ENCODE measurements around the gene SLC4A3. TPM values are rescaled to one million over a fixed set of nuclear protein-coding genes. Genes with fewer than 3 reads are reported as not detected.

SLC4A3 gene
- total and polyA plus RNA-seq, 2 of the 8 experiments (the other 6 are each of a cell fraction or from before 2014, with no cell fraction given), result 4.8 to 7.4 TPM

- H3K79me1 ChIP-seq (ENCODE audit: low read depth, low read length), result no peaks in the 10 kb centered on the region
- no peak overlapping the region for H2BK120ac ChIP-seq (replicated peaks; ENCODE audit: low read depth, low read length)
- no peak overlapping the region for H2BK20ac ChIP-seq (ENCODE audit: low read length)
- no peaks in the 10 kb centered on the region for H3K36me3 ChIP-seq (ENCODE audit: control insufficient read depth in 2 of 4, insufficient read depth in 4 of 4, low read length in 3 of 4)
- no peak overlapping the region for H3K9ac ChIP-seq (replicated peaks in 1 of 4; ENCODE audit: extremely low read depth in 1 of 4, low read depth in 3 of 4, low read length in 3 of 4)
- H2BK12ac ChIP-seq (ENCODE audit: low read depth, low read length), result no peak overlapping the region
- no peak overlapping the region for H3K4me2 ChIP-seq (ENCODE audit: insufficient read depth in 1 of 2, low read depth in 2 of 2, low read length in 2 of 2)
- POLR2A ChIA-PET (ENCODE audit: partially characterized antibody), result interaction anchor here (1.3 kb wide), 1 partner anchor 9 kb away, joined by 5 read pairs; no protein-coding TSS in a partner anchor
- H3K27me3 ChIP-seq (replicated peaks in 1 of 4; ENCODE audit: control insufficient read depth in 3 of 4, extremely low read depth in 1 of 4, insufficient read depth in 3 of 4, low read length in 3 of 4), result no peaks in the 10 kb centered on the region
- H3K9me3 ChIP-seq (ENCODE audit: insufficient read depth in 2 of 2, low read depth in 1 of 2, low read length in 1 of 2), result no peaks in the 10 kb centered on the region
- H2AFZ ChIP-seq (ENCODE audit: low read length), result no peak overlapping the region
- H3K18ac ChIP-seq (ENCODE audit: extremely low read depth, low read length), result no peak overlapping the region
- peaks cover 0 to 4% (median under 1%) of the 10 kb centered on the region in 4 experiments; a peak in 3 of 7 replicates for H3K4me1 ChIP-seq (replicated peaks in 1 of 4; ENCODE audit: control insufficient read depth in 3 of 4, insufficient read depth in 4 of 4, low read length in 3 of 4)
- H3K14ac ChIP-seq (ENCODE audit: insufficient read length), result no peak overlapping the region
- no peak overlapping the region for H3K56ac ChIP-seq (replicated peaks; ENCODE audit: insufficient read length, low read depth, low read length)
- no peak overlapping the region for H2BK15ac ChIP-seq (ENCODE audit: low read length)
- 86% methylated on average over 22 of the region's 22 CpGs; no CpG with 5 or more reads in 1 of the 2 experiments for WGBS, 2 experiments (ENCODE audit: extremely low coverage in 1 of 2, insufficient coverage in 1 of 2, insufficient read length in 1 of 2, insufficient replicate concordance in 2 of 2, low coverage in 1 of 2, low lambda C conversion rate in 2 of 2, missing lambda C conversion rate in 1 of 2)
- H2BK5ac ChIP-seq (ENCODE audit: low read depth, low read length), result no peak overlapping the region
- no peak overlapping the region for H4K8ac ChIP-seq (ENCODE audit: extremely low read depth, insufficient read depth, low read length)
- H3K4me3 ChIP-seq (ENCODE audit: extremely low read depth in 1 of 4, insufficient read depth in 2 of 4, low read depth in 3 of 4, low read length in 4 of 4), result no peak overlapping the region
- H2AK5ac ChIP-seq (ENCODE audit: low read depth, low read length), result no peak overlapping the region
- no peak overlapping the region for H3K23ac ChIP-seq (ENCODE audit: insufficient read length)
- no peak overlapping the region for H4K5ac ChIP-seq (ENCODE audit: insufficient read length, low read depth, low read length)
- no peak for FAIRE-seq
- no peak for DNase-seq (ENCODE audit: low read depth in 1 of 2, low spot score in 2 of 2)
- H4K20me1 ChIP-seq (replicated peaks in 1 of 2; ENCODE audit: control insufficient read depth in 1 of 2, insufficient read depth in 2 of 2, low read length in 2 of 2), result peaks cover 0 to 5% of the 10 kb centered on the region in 2 experiments
- no peak overlapping the region for H3K27ac ChIP-seq (ENCODE audit: low read depth, low read length)
- no peaks in the 10 kb centered on the region for H3K79me2 ChIP-seq (ENCODE audit: control insufficient read depth in 1 of 2, insufficient read depth in 2 of 2, low read length in 2 of 2)
- peaks cover 4% of the 10 kb centered on the region; the same call in 1 of the 2 replicates for H3K23me2 ChIP-seq (ENCODE audit: low read depth, low read length)
- CTCF ChIA-PET (ENCODE audit: partially characterized antibody), result interaction anchor here (0.8 to 22.0 kb wide), 10 partner anchors 10 to 135 kb away, joined by 3 to 356 read pairs (median 12); no protein-coding TSS in a partner anchor
- no peak overlapping the region for H4K91ac ChIP-seq (replicated peaks; ENCODE audit: insufficient read length, low read length)
- H3K4ac ChIP-seq (replicated peaks; ENCODE audit: insufficient read length, low read depth, low read length), result no peak overlapping the region
- no peak for TF ChIP-seq BACH1 (IDR thresholded peaks at IDR 0.05; ENCODE audit: low read length)
These were observed 6.0 kb downstream of the SLC4A3 start for GRCh38 chr2:219633276-219634065.
